ENCODE results near the gene MAD1L1.
"Not testable (repeated sequence)": the region's sequence is repeated elsewhere in the genome, so short reads cannot be mapped to it uniquely, and the experiment has no call there.

The MAD1L1 gene

DNA sequence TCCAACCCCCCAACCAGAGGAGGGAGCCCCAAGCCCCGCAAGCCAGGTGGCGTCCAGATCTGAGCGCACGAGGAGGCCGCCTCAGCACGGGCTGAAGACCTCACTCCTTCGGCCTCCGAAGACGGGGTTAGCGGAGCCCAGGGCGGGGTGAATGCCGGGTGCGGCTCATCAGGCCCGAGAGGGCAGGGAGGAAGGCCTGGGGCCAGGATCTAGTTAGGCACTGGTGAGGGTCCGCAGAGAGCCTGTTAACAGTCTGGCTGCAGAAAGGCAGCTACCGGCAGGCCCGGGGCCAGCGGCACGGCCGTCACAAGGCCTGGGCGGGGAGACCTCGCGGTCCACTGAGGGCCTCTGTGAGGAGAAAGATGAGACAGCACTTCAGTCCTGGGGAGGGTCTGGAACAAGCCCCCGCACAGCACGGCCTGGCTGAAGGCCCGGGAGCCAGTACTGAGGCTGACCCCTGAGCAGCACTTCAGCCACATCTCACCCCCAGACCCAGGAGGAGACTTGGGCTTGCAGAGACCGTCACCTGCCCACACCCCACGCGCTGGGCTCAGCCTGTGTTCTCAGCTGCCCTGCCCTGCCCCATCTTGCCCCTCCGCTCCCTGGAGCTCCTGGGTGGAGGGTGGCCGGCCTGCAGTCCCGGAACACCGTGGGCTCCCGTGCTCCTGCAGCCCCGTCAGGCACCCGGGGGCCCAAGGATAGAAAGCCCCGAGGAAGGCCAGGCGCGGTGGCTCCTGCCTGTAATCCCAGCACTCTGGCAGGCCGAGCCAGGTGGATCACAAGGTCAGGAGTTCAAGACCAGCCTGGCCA lies 369.4 kb downstream of the MAD1L1 start:
- no peak for DNase-seq (ENCODE audit: low read depth)

DNA sequence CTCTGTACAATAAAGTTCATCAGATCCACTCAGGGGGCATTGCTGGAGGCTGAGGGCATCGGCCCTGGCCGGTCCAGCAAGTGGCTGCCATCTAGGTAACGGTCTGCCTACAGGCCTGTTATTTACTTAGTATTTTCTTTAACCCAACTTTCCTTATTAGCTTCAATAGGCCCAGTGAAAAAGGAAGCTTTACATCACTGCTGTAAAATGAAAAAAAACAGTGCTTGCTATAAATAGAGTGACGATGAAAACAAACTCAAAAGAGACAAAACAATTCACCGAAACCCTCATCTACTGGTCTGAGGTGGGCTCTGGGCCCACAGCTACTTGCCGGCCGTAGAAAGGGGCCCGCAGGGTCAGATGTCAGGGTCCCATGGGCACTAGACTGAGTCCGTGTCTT lies 370.2 kb downstream of the MAD1L1 start:
- DNase-seq (ENCODE audit: low read depth) = no peak

DNA sequence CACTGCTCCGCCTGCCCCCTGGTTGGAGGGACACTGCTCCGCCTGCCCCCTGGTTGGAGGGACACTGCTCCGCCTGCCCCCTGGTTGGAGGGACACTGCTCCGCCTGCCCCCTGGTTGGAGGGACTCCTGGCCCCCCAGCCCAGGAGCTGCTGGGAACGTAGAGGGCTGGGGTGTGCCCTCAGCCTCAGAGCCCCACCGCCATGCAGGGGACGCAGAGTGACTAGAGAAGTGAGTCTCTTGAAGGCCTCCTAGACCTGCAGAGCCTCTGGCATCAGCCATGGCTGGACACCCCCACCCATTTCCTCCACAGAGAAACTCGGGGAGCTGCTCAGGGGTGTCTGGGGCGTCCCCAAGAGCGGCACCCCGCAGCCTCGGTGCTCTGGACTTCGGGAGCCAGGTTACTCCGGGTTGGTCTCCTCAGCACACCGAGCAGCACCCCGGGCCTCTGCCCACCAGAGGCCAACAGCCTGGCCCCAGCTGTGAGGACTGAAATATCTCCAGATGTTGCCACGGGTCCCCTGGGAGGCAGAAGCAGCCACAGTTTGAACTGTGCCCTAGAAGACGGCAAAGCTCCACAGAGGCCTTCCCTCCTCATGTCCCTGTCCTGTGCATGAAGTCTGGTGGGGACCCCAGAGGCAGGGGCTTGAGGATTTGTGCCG lies 370.8 kb downstream of the MAD1L1 start:
- no peak for DNase-seq (ENCODE audit: low read depth)

DNA sequence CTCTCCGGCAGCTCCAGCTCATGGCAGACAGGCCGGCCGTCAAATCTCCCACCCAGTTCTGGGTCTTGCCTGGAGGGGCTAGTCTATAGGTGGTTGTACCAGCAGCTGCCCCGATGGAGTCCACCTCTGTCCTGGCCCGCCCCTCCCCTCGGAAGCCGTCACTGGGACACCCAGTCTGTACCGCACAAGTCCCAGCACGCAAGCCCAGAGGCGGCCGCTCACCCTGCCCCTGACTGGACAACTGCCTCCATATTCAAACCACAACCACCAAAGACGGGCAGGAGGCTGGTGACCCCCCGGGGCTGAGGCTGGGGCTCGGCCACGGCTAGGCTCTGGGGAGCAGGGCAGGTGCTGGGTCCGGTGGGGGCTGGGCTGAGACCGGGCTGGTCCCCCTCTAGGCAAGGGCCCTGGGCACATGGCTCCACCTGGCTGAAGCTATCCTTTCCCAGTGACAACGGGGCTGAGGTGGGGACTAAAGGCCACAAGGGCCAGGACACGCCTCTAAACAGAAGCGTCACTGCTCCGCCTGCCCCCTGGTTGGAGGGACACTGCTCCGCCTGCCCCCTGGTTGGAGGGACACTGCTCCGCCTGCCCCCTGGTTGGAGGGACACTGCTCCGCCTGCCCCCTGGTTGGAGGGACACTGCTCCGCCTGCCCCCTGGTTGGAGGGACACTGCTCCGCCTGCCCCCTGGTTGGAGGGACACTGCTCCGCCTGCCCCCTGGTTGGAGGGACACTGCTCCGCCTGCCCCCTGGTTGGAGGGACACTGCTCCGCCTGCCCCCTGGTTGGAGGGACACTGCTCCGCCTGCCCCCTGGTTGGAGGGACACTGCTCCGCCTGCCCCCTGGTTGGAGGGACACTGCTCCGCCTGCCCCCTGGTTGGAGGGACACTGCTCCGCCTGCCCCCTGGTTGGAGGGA lies 371.6 kb downstream of the MAD1L1 start:
- DNase-seq (ENCODE audit: low read depth) = not testable (repeated sequence)

DNA sequence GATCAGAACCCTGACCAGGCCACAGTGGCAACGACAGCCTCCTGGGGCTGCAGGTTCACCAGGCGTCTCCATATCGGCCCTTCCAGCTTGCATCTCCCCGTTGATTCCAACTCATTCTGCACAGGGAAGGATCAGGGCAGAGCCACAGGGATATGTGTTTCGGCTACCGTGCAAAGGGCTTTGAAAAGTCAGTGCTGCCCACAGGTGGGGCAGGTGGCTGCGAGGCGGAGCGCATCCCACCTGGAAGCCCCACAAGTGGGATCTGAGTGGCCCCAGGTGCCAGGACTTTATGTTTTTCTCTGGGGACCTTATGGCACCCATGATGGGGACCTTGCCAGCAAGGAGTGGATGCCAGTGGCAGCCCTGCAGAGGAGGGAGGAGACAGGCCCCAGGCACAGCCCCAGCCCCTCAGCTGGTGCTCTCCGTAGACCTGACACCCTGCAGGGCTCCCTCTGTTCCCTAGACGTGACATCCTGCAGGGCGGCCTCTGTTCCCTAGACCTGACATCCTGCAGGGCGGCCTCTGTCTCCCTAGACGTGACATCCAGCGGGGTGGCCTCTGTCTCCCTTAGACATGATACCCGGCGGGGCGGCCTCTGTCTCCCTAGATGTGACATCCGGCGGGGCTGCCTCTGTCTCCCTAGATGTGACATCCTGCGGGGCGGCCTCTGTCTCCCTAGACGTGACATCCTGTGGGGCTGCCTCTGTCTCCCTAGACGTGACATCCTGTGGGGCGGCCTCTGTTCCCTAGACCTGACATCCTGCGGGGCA lies 373.3 kb downstream of the MAD1L1 start:
- no peak for DNase-seq (ENCODE audit: low read depth)

DNA sequence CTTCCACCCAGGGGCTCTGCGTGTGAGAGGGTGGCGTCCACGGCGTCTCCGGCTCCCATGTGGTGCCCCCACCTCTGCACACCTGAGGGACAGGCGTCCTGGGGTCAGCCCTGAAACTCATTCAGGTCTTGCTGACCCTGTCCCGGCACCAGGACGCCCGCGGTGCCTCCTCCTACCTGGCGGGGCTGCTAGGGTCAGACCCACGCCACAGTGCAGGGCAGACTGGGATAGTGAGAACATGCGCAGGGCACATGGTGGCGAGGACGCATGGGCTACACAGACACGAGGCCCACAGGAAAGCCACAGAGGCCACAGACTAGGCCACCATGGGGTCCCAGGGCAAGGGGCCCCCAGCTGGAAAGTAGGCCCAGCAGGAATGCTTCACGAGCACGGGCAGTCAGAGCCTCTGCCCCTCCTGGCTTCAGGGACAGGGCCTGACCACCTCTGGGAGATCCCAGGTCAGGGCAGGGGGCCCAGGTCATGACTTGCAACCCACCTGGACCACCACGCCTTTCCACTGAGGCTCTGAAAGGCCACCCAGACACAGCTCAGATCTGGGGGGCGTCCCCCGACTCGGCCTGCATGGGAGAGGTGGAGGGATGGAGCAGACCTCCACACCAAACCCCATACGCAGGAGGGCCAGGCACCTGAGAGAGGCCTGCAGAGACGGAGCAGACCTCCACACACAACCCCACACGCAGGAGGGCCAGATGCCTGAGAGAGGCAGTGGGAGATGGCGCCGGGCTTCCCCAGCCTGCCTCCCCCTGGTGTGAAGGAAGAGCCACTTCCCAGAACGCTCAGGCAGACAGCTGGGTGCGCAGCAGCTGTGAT lies 374.1 kb downstream of the MAD1L1 start:
- DNase-seq (ENCODE audit: low read depth) = no peak

DNA sequence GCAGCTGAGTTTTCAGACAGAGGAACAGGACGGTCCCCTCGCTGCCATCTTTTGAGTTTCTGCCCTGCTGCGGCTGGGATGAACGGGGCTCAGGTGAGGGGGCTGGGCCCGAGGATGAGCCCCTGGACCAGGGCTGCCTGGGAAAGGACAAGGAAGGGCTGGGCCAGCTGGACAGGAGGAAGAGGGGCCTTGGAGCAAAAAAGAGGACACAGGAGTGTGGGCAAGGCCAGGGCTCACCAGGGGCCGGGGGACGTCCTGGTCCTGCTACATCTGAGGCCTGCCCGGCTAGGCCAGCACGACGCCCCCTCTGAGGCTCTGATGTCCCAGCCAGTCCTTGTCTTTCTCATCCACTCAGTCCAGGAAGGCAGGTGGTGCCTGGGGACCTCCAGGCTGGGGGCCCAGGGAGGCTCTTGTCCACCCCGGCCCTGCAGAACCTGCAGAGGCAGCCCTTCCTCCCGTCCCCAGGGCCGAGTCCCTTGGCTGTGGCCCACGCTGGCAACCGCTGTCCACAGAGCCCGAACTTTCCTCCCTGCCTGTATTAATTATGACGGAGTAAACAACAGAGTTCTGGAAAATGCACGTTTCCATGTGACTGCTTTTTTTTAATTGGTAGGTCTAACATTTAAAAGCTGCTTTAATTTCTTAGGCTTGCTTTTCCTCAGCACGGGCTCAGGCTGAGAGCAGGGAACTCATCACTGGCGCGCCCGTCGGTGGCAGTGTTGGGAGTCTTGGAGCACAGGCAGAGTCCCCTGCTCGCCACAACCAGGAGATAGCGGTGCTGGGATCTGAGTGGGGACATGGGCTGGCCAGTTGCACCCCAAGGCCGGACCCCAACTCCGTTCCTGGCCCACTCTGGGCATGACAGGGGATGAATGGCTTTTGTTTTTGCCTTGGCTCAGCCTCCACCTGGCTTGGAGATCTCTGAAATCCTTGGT lies 375.0 kb downstream of the MAD1L1 start:
- no peak for DNase-seq (ENCODE audit: low read depth)

DNA sequence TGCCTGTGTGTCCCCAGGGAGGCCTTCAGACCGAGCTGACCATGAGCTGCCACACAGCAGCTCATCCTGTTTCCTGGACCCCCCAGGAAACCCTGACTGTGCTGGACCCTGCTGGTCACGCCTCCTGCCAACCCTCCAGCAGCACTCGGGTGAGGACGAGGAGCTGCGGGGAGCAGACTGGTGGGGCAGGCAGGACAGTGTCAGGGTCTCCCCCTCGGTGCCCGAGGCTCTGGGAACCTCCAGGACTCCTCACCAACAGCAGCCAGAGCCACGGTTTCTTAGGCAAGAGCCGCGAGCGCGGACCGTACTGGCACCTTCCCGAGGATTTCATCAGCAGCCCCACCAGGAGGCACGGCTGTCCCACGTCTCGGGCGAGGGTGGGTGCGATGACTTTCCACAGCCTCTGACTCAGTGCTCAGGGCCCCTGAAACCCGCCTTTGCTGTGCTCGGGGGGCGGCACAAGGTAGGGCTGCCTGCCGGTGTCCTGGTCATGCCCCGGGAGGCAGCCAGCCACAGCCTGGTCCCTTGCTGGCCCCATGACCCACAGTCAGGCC lies 375.8 kb downstream of the MAD1L1 start:
- DNase-seq (ENCODE audit: low read depth) = no peak

DNA sequence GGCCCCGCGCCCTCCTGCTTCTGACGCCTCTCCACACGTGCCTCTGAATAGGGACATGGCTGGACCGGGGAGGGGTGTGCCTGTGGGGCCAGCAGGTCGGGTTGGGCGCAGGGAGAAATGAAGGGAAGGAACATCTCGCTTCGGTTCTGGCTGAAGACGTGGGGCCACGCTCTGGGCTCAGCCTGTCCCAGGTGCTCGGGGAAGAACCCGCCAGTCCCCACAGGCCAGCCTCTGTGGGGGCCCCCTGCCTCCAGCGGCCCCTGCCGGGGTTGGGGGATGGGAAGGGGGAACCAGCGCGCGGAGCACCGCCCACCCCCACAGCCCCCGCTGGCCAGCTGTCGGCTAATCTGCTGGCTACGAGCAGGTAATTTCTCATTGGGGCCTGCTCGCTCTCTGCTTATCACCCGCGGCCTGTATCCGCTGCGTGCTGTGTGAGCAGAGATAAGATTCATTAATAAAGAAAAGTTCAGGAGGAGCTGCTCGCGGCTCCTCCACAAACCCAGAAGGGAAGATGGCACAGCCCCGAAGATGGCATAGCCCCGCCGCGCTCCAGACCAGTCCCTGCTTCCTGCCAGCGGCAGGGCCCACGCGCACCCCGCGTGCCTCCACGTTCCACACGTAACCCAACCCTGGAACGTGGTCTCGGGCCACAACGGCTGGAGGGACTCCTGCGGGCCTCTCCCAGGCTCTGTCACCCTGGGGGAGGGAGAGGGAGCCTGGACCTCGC lies 376.4 kb downstream of the MAD1L1 start:
- DNase-seq (ENCODE audit: low read depth) = no peak

DNA sequence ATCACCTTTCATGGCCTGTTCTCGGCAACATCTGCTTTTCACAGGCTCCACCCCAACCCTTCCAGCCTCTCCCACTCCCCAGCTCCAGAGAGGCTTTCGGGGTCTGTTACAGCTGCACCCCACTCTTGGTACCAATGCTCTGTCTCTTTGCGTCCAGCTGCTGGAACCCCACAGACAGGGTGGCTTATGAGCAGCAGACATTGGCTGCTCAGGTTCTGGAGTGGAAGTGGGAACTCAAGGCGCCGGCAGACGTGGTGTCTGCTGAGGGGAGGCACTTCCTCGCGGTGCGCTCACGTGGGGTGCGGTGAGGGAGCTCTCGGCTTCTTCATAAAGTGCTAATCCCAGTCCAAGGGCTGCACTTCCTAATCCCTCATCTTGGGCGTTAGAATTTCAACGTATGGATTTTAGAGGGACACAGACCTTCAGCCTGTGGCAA lies 377.0 kb downstream of the MAD1L1 start:
- DNase-seq (ENCODE audit: low read depth) = no peak

DNA sequence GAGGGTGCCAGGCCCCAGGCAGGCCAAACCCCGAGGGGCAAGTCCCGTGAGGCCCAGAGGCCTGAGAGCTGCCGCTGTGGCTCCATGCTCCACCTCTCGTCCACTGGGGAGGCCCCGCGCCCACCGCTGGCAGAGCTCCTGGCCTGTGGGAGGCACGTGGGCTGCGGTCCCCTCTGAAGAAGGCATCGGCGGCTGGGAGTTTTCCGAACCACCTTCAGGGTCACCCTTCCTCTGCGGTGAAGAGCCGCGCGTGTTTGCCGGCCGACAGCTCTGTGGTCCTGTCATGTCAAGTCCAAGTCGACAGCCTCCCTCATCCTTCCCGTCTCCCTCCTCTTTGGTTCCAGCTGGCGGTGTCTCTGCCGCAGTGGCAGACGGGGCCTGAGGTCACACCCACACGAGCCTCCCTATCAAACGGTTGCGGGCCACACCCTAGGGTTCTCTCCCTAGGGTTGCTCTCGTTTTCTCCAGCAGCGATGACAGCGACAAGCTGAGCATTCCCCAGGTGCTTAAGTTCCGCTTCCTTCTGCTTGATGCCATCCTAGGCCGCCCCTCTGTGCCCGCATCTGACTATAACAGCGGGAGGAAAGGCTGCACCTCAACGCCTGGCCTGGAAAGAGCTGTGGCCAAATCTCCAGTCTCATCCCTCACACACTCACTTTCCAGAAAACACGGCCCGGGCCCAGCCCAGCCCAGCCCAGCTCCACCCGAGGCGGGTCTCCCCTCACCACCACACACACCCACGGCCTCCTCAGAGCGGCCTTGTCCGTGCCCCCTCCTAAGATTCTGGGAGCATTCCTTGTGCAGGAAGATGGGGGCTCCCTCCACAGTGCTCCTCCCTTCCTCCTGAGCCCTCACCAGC lies 377.6 kb downstream of the MAD1L1 start:
- DNase-seq (ENCODE audit: low read depth) = no peak

DNA sequence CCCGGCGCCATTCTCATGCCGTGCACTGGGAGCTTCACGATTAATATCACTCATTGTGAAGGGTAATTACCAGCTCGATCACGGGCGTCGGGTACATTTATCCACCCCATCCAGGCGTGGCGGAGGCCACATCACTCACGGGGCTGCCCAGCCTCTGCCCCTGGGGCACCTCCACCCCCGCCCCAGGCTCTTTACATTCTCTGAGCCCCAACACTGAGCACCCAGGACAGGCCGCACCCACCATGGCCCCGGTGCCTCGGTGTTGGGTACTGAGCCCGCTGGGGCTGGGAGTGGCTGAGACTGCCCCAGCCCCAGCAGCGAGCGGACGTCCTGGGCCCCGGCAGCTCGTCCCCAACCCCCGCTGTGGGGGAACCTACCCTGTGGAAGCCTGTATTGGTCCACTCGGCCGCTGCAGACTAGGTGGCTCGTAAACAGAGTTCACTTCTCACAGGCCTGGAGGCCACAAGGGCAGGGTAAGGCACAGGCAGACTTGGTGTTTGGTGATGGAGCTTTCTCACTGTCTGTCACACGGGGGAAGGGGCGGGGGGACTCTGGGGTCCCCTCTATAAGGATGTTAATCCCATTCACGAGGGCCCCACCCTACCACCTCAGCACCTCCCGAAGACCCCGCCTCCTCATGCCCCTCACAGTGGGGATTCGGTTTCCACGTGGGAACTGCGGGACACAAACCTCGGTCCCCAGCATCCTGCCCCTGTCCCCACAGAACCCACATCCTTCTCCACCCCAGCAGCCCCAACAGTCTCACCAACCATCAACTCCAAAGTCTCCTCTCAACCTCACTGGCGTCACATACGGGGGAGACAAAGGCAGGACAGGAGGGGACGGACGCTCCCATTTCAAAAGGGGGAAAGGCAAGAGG lies 378.5 kb downstream of the MAD1L1 start:
- no peak for DNase-seq (ENCODE audit: low read depth)

DNA sequence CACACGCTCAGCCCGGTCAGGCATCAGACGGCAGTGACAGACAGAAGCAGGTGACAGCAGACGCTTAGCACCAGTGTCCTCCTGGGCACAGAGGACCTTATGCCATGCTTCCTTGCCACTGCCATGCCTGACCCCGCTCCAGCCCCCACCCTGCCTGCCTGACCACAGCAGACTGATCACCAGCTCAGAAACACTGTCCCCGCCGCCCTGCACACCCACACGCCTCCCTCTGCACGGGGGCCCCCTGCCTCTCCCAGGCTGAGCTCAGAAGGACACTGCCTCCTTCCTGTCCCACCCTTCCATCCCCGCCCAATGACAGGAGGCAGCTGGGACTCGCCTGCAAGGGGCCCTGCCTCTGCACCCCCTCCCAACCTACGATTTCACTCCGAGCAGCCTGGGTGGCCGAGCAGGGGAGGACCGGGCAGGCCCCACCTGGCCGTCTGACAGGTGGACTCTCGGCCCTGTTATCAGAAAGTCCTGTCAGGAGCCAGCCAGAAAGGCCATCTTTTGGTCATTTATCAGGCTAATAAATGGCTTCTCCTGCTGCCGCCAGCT lies 379.2 kb downstream of the MAD1L1 start:
- no peak for DNase-seq (ENCODE audit: low read depth)

DNA sequence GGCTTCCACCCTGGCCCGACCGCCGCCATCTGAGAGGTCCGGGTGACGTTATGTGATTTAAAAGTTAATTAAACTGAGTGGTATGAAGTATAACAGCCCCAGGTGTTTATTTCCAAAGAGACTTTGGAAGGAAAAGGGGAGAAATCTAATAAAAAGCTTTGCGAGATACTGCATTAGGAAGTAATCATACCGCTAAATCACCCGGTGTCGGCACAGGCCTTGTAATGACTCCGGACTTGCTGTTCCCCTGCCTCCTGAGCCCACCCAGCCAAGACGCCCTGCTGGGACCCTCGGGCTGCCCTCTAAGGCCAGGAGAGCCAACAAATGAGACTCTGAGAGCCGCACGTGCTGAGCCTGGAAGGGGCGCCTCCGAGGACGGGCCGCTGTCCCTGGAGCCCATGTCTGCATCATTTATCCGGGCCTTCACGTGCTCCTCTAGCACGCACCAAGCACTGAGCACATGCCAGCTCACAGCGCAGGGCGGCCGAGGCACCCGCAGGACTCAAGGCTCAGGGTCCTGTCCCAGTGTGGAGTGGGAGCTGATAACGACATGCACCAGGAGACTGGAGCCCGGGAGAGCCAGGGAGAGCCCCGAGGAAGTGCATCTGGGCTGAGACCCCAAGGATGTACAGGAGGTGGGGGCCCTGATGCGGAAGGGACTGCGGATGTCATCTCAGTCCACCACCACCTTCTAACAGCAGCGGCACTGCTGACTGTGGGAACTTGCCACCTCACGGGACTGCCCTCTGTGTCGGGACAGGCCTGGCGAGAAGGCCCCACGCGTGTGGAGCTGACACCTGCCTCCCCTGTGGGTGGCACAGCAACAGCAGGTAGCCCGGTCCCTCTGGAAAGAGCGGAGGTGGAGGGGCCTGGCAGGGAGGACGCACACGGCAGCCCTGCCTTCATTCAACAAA lies 380.0 kb downstream of the MAD1L1 start:
- DNase-seq (ENCODE audit: low read depth) = no peak
